Upper lobe of left lung (tissue), 6 donors: ENCODE results near the gene ADAMTS2. TPM values are rescaled to one million over a fixed set of nuclear protein-coding genes. Genes with fewer than 3 reads are reported as not detected.

ENCODE experiments used
- ATAC-seq, 2 donors: fragments of 200-7000 bp; cut with Tn5 transposase; one replicate each; pipeline ENCODE4 v1.9.1; 2022; ENCODE audit warnings: mild to moderate bottlenecking in 2 of 2, moderate library complexity in 2 of 2; ENCODE audit not compliant: low FRiP score in 2 of 2
- DNase-seq, 2 donors: peaks; one replicate each; pipeline ENCODE4 v3.0.0-alpha.2; 2019 to 2020
- H3K27ac ChIP-seq, 4 donors: fragments of 200-600 bp; sonication (generic); one replicate each; pipeline ENCODE4 v1.5.1; 2016 to 2019
- H3K27me3 ChIP-seq, 4 donors: fragments of 200-600 bp; sonication (generic); one replicate each; pipeline ENCODE4 v1.5.1; 2017 to 2019
- H3K36me3 ChIP-seq, 4 donors: fragments of 200-600 bp; sonication (generic); one replicate each; pipeline ENCODE4 v1.5.1; 2016 to 2019
- H3K4me1 ChIP-seq, 4 donors: fragments of 200-600 bp; sonication (generic); one replicate each; pipeline ENCODE4 v1.5.1; 2018 to 2019
- H3K4me3 ChIP-seq, 4 donors: fragments of 200-600 bp; sonication (generic); one replicate each; pipeline ENCODE4 v1.5.1; 2017 to 2019; ENCODE audit warnings: mild to moderate bottlenecking in 2 of 4, moderate library complexity in 1 of 4
- H3K9me3 ChIP-seq, 4 donors: fragments of 200-600 bp; sonication (generic); one replicate each; pipeline ENCODE4 v1.5.1; 2018 to 2019
- CTCF ChIP-seq, 6 experiments: fragments of 450-650 bp in 4 of 6; fragments of 200-600 bp in 2 of 6; sonication (generic) in 2 of 6; IDR thresholded peaks; one replicate each; pipeline ENCODE4 v1.5.1; 2016 to 2019; ENCODE audit warnings: antibody characterized with exemption in 6 of 6
- EP300 ChIP-seq, 4 donors: sonication (generic); formaldehyde crosslinking; IDR thresholded peaks; one replicate each; pipeline ENCODE4 v1.5.1; 2017; ENCODE audit warnings: antibody characterized with exemption in 4 of 4, control low read depth in 2 of 4
- POLR2A ChIP-seq, 4 donors: fragments of 450-650 bp; IDR thresholded peaks; one replicate each; pipeline ENCODE4 v1.5.1; 2016 to 2017; ENCODE audit warnings: antibody characterized with exemption in 4 of 4, mild to moderate bottlenecking in 2 of 4
- POLR2AphosphoS5 ChIP-seq, 2 donors: sonication (generic); formaldehyde crosslinking; IDR thresholded peaks; one replicate each; pipeline ENCODE4 v1.5.1; 2017; ENCODE audit warnings: antibody characterized with exemption in 2 of 2
- whole genome bisulfite sequencing, 2 donors: methylation state at CpG; one replicate each; pipeline ENCODE4 v1.1.5; 2017 to 2018; 5-methylcytosine and 5-hydroxymethylcytosine counted together
- total RNA-seq, 6 donors: library from RNA; depleted of rRNA in 4 of 6; stranded (reverse); fragments of >200 nt in 4 of 6; gene quantifications; one replicate each; pipeline versions ENCODE4 v1.1.0 to v1.2.1, GENCODE V29; 2016 to 2021
- donor health status: DM: no; HTN: no; CAD: no; lungs with moderate emphysema.
- donor health status: DM: no; HTN: yes; CAD: no; lungs with severe emphysema.

ADAMTS2 gene
- total RNA-seq, 6 donors from 2014 or later = 10.0 to 114 (median 25.7) TPM

GRCh38 chr5:179295778-179296149, 49.5 kb downstream of the ADAMTS2 start:
- no peak for TF ChIP-seq EP300 (IDR thresholded peaks at IDR 0.05)
- TF ChIP-seq POLR2AphosphoS5 (IDR thresholded peaks at IDR 0.05) = no peak
- TF ChIP-seq POLR2A (IDR thresholded peaks at IDR 0.05) = no peak
- TF ChIP-seq CTCF (IDR thresholded peaks at IDR 0.05) = no peak
- 63 to 72% methylated on average over 10 of the region's 10 CpGs for WGBS, 2 donors
- Histone ChIP-seq H3K27me3 (no peaks in the 10 kb centered on the region), H3K4me3 (no peak overlapping the region), H3K4me1 (no peaks in the 10 kb centered on the region), H3K36me3 (no peaks in the 10 kb centered on the region), H3K9me3 (peaks cover 0 to 7% (median 0%) of the 10 kb centered on the region in 4 donors), H3K27ac (no peak overlapping the region)
- DNase-seq = no peak
- no peak for ATAC-seq

- Histone ChIP-seq H3K9me3 (peaks cover 0 to 7% (median 0%) of the 10 kb centered on the region in 4 donors), H3K27ac (no peak overlapping the region), H3K4me1 (no peaks in the 10 kb centered on the region), H3K4me3 (no peak overlapping the region), H3K36me3 (no peaks in the 10 kb centered on the region), H3K27me3 (no peaks in the 10 kb centered on the region)
- DNase-seq (no peak), ATAC-seq (peak in 1 of 2 donors; percentile 4)
- 74 to 83% methylated on average over 12 to 19 of the region's 19 CpGs for WGBS, 2 donors
- no peak for TF ChIP-seq EP300 (IDR thresholded peaks at IDR 0.05)
- TF ChIP-seq POLR2AphosphoS5 (IDR thresholded peaks at IDR 0.05) = no peak
- TF ChIP-seq POLR2A (IDR thresholded peaks at IDR 0.05) = no peak
- no peak for TF ChIP-seq CTCF (IDR thresholded peaks at IDR 0.05)
Observed at GRCh38 chr5:179294891-179295777, 50.1 kb downstream of the ADAMTS2 start.

GRCh38 chr5:179294131-179294780, 51.0 kb downstream of the ADAMTS2 start:
- Histone ChIP-seq H3K4me3 (no peak overlapping the region), H3K4me1 (no peaks in the 10 kb centered on the region), H3K27me3 (no peaks in the 10 kb centered on the region), H3K27ac (no peak overlapping the region), H3K9me3 (peaks cover 0 to 7% (median 0%) of the 10 kb centered on the region in 4 donors), H3K36me3 (no peaks in the 10 kb centered on the region)
- DNase-seq (no peak), ATAC-seq (peak in 1 of 2 donors; percentile 4)
- TF ChIP-seq CTCF (IDR thresholded peaks at IDR 0.05) (no peak), POLR2AphosphoS5 (IDR thresholded peaks at IDR 0.05) (no peak), EP300 (IDR thresholded peaks at IDR 0.05) (no peak), POLR2A (IDR thresholded peaks at IDR 0.05) (no peak)
- WGBS, 2 donors = 85 to 88% methylated on average over 5 to 11 of the region's 12 CpGs

GRCh38 chr5:179292681-179293635, 52.3 kb downstream of the ADAMTS2 start:
- peaks cover 0 to under 1% (median 0%) of the 10 kb centered on the region in 4 donors for H3K9me3 ChIP-seq
- TF ChIP-seq EP300 (IDR thresholded peaks at IDR 0.05) = no peak
- DNase-seq (no peak), ATAC-seq (peak in 1 of 2 donors; percentile 29)
- 70 to 79% methylated on average over 10 to 16 of the region's 16 CpGs for WGBS, 2 donors
- peaks cover 0 to 2% (median 0%) of the 10 kb centered on the region in 4 donors for H3K4me1 ChIP-seq
- H3K36me3 ChIP-seq = no peaks in the 10 kb centered on the region
- H3K4me3 ChIP-seq = no peak overlapping the region
- H3K27ac ChIP-seq = no peak overlapping the region
- H3K27me3 ChIP-seq = no peaks in the 10 kb centered on the region
